DMS53 (cell line): ENCODE results near the gene PSTK.

Source experiments
- DNase-seq: peaks from one replicate; lab custom pipeline; 2025; lab: John Stamatoyannopoulos, UW

Gene PSTK

DNA sequence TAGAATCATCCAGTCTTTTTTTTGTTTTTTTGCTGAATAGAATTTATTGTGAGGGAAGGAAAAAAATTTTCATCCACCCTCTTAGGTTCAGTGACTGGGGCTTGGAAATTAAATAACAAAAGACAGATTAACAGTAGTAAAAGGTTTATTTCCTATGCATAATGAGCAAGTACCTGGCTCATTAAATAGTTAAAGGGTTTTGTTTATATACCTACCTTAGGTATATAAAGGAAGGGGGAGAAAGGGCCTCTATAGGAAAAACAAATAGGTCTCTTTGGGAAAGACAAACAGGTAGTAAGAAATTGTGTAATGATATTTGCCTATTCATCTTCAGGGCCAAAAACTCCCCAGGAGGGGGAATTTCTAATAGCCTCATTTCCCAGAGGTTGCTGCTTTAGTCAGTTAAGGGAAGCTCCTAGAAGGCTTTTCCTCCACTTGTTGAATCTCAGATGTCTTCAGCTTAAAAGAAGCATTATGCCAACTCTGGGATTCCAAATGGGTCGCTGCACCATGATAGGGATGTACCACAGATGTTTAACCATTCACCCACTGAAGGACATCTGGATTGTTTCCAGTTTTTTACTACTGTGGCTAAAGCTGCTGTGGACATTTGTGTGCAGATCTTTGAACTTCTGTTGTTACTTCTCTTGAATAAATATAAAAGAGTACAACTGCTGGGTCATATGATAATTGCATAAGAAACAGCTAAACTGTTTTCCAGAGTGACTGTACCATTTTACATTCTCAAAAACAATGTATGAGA, 39.9 kb downstream of the PSTK start:
- DNase-seq: no peak

DNA sequence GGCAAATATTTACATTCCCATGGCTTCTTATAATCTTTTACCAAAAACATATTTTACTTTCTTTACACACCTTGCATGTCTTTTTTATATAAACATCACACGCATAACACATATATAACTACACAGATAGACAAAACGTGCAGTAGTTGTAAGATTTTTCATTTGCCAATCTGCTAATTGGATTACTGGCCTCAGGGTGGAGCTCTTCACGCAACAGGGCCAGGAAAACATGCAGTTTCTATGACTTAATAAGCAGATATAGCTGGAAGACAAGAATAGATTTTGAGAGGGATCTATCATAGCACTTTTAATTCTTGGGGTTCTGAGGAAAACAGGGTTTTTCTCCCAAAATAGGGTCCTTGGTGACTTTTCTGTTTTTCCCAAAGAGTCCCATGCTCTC, 41.3 kb downstream of the PSTK start:
- peak; percentile 36 for DNase-seq

DNA sequence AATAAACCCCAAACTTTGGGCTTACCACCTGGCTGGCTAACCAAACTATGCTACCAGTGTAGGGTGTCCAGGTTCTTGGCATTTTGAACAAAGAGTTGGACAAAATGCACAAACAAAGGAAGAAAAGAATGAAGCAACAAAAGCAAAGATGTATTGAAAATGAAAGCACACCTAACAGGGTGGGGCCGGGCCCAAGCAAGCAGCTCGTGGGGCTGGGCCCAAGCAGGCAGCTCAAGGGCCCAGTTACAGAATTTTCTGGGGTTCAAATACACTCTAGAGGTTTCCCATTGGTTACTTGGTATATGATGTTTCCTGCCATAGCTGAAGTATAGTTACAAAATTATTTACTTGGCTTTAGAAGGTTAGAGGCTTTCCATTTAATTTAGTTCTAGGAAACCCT, 44.3 kb downstream of the PSTK start:
- no peak for DNase-seq

DNA sequence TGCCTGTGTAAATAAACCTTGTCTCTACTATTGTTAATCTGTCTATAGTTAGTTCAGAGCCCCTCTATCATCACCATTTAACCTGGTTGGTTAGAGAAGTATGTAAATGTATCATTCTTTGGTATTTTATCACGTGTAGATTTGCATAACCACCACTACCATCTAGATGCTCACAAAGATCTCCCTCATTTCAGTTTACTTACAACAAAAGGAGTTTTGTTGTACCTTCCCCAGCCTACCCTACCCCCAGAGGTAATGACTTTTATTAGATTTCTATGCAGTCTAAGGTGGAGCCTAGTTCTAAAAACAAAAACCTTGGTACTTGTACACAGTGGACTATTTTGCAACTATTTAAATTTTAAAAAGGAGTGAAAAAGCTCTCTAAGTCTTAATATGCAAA, 46.1 kb downstream of the PSTK start:
- DNase-seq: no peak

DNA sequence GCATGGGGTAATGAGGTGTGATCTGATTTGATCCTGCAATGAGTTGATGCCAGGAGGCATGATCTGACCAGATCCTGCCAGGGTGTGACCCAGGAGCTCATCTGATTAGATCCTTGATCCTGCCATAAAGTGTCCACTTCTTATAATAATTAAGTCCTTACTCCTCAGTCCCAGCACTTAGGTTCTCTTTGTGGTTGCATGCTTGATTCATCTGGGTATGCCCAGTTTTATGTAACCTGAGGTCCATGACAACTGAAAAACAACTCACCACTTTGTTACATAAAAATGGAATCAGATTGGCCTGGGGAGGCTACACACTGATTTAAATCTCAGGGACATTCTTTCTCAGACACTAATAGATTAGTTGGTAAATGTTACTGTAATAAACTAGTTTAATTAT, 47.7 kb downstream of the PSTK start:
- no peak for DNase-seq

DNA sequence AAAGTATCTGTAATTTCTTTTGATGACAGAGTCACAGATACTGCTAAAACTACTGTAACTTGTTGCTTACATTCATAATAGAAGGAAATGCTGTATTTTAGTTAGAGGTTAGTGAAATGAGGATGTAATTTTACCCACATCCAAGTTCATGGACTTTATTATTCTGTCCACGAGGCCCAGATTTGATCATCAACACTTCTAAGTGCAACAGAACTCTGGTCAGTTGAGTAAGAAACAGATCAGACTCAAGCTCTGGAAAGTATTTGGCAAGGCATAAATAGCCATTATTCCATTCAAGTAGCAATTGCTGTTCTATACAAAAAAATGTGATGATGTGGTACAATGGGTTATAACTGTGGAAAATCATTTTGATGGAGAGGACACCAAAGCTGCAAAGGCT, 50.9 kb downstream of the PSTK start:
- no peak for DNase-seq

DNA sequence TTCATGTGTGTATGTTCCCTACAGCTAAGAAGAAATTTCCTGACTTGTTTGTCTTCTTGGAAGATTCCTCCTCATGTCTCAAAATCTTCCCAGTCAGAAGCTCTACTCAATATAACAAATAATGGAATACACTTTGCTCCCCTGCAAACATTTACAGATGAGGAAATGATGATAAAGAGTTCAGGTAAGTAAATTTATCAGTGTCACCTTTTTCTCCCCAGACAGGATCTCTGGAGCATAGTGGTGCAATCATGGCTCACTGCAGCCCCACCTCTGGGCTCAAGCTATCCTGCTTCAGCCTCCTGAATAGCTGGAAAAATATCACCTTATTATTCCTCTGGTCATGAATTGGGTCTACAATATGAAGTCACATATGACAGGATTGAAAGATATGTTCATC, 54.1 kb downstream of the PSTK start:
- no peak for DNase-seq

DNA sequence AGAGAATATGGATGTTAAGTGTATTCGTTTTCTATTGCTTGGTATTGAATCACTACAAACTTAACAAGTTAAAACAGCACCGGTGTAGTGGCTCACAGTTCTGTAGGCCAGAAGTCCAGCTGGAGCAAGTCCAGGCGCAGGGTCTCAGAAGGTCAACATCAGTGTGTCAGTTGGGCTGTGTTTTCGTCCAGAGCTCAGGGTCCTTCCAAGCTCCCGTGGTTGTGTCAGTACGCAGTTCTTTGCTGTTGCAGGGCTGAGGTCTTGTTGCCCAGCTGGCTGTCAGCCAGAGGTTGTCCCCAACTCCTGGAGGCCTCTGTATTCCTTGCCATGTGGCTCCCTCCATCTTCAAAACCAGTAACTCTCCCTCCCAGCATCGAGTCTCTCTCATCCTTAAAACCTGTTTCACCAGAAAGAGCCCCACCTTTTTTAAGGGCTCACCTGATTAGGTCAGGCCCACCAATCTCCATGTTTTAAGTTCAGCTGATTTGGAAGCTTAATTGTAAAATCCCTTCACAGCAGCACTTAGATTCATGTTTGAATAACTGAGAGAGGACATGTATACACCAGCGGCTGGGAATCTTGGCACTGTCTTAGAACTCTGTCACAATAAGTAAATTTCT, 55.4 kb downstream of the PSTK start:
- no peak for DNase-seq

DNA sequence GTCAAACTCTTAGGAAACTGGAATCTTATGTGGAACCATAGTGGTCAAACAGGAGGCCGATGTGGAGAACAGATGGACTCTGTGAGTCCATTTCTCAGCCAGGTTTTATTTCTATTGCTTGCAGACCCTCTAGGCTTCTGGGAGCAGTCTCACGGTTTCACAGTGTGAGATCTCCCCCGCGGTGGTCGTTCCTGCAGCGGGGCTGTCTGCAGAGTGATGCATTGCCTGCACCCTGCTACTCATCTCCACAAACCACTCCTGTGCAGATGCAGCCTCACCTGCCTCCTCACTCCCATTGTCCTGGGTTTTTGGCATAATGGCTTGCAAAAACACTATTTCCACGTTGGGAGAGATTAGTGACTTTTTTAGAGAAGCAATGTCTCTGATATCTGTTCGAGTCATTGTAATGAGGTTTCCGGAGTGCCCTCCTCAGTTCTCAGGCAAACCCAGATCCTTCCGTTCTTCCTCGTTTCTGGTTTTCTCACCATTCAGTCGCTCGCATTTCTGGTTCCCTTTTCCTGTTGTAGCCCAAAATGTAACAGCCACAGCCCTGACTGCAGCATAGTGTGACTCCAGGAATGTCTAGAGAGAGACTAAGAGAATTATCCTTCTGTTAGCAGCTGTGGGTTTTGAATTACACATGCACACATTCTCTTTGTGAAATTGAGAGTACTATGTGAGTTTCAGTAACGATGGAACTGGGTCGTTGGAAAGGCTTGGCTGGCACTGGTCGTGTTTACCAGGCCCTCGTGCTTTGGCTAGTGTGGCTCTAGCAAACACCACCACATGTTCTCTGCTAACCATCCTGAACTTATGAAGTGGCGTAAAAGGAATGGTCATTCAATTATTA, 58.8 kb downstream of the PSTK start:
- peak; percentile 14 for DNase-seq

DNA sequence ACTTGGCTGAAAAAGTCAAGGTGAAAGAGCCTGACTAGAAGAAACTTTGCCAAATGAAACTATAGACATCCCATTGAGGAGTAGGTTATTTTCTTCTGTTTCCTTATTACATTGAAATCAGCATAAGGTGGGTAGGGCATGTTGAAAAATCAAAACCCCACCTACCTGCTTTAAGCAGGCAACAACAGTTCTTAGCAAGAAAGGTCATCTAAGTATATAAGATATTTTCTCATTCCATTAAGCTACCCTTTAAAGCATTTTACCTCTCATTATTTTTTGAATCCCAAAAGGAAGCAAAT, 59.4 kb downstream of the PSTK start:
- no peak for DNase-seq
